ENCODE data around the gene ESPL1.

Gene ESPL1

GRCh38 chr12:53333845-53334244 is 65.7 kb downstream of the ESPL1 start:
- in situ Hi-C loops (cut with MboI; ENCODE audit: low sequenced_read_pairs, unreplicated experiment) = no loop called here
- no peak for DNase-seq (ENCODE audit: low spot score)
- TF ChIP-seq CTCF (IDR thresholded peaks at IDR 0.05; ENCODE audit: borderline replicate concordance, control extremely low read depth, extremely low read depth, insufficient read depth, missing control alignments) = no peak

GRCh38 chr12:53334822-53335221 is 66.7 kb downstream of the ESPL1 start:
- TF ChIP-seq CTCF (IDR thresholded peaks at IDR 0.05; ENCODE audit: borderline replicate concordance, control extremely low read depth, extremely low read depth, insufficient read depth, missing control alignments) = no peak
- in situ Hi-C loops (cut with MboI; ENCODE audit: low sequenced_read_pairs, unreplicated experiment) = no loop called here
- DNase-seq (ENCODE audit: low spot score) = no peak

GRCh38 chr12:53336181-53336681 is 68.1 kb downstream of the ESPL1 start, which contains the start of gene SP7:
Gene SP7 (minus strand): TSS chr12:53336354. CDS start chr12:53335646, 708 bp downstream.
- in situ Hi-C loops (cut with MboI; ENCODE audit: low sequenced_read_pairs, unreplicated experiment) = no loop called here
- DNase-seq (ENCODE audit: low spot score) = no peak
- TF ChIP-seq CTCF (IDR thresholded peaks at IDR 0.05; ENCODE audit: borderline replicate concordance, control extremely low read depth, extremely low read depth, insufficient read depth, missing control alignments) = no peak

- TF ChIP-seq CTCF (IDR thresholded peaks at IDR 0.05; ENCODE audit: borderline replicate concordance, control extremely low read depth, extremely low read depth, insufficient read depth, missing control alignments) = no peak
- no peak for DNase-seq (ENCODE audit: low spot score)
- in situ Hi-C loops (cut with MboI; ENCODE audit: low sequenced_read_pairs, unreplicated experiment) = no loop called here
Observed at GRCh38 chr12:53338017-53338416, 69.9 kb downstream of the ESPL1 start.

- DNase-seq (ENCODE audit: low spot score) = no peak
- no peak for TF ChIP-seq CTCF (IDR thresholded peaks at IDR 0.05; ENCODE audit: borderline replicate concordance, control extremely low read depth, extremely low read depth, insufficient read depth, missing control alignments)
- in situ Hi-C loops (cut with MboI; ENCODE audit: low sequenced_read_pairs, unreplicated experiment) = no loop called here
Observed at GRCh38 chr12:53338916-53339315, 70.8 kb downstream of the ESPL1 start.

- TF ChIP-seq CTCF (IDR thresholded peaks at IDR 0.05; ENCODE audit: borderline replicate concordance, control extremely low read depth, extremely low read depth, insufficient read depth, missing control alignments) = no peak
- DNase-seq (ENCODE audit: low spot score) = no peak
- in situ Hi-C loops (cut with MboI; ENCODE audit: low sequenced_read_pairs, unreplicated experiment) = no loop called here
Observed at GRCh38 chr12:53340398-53340797, 72.3 kb downstream of the ESPL1 start.
